ENCODE results near the gene RAB9A.
"Not testable (repeated sequence)": the region's sequence is repeated elsewhere in the genome, so short reads cannot be mapped to it uniquely, and the experiment has no call there.

The RAB9A gene

GRCh38 chrX:13688958-13689740 is at the start of gene RAB9A:
RAB9A (plus strand) TSS chrX:13689128; CDS start chrX:13708747, 19,619 bp downstream.
- peak; percentile 69 to 76 (median 73) for DNase-seq (ENCODE audit: low read depth in 2 of 3, low spot score in 1 of 3)

GRCh38 chrX:13641684-13642083 is 47.2 kb upstream of the RAB9A start:
- DNase-seq (ENCODE audit: low read depth in 2 of 3, low spot score in 1 of 3) = not testable (repeated sequence)

GRCh38 chrX:13645464-13646153 is 43.3 kb upstream of the RAB9A start:
- no peak for DNase-seq (ENCODE audit: low read depth in 2 of 3, low spot score in 1 of 3)

GRCh38 chrX:13646154-13646549 is 42.8 kb upstream of the RAB9A start:
- DNase-seq (ENCODE audit: low read depth in 2 of 3, low spot score in 1 of 3) = peak in 2 of 3 donors; percentile 20 to 37

- DNase-seq (ENCODE audit: low read depth in 2 of 3, low spot score in 1 of 3) = peak; percentile 24 to 47 (median 44)
These were observed 41.2 kb upstream of the RAB9A start for GRCh38 chrX:13647709-13648212.

- DNase-seq (ENCODE audit: low read depth in 2 of 3, low spot score in 1 of 3) = not testable (repeated sequence)
These were observed 40.6 kb upstream of the RAB9A start for GRCh38 chrX:13648336-13648735.

GRCh38 chrX:13649838-13650237 is 39.1 kb upstream of the RAB9A start:
- no peak for DNase-seq (ENCODE audit: low read depth in 2 of 3, low spot score in 1 of 3)

GRCh38 chrX:13650318-13650717 is 38.6 kb upstream of the RAB9A start:
- no peak for DNase-seq (ENCODE audit: low read depth in 2 of 3, low spot score in 1 of 3)

GRCh38 chrX:13651150-13651549 is 37.8 kb upstream of the RAB9A start:
- DNase-seq (ENCODE audit: low read depth in 2 of 3, low spot score in 1 of 3) = no peak

GRCh38 chrX:13652287-13652793 is 36.6 kb upstream of the RAB9A start:
- no peak for DNase-seq (ENCODE audit: low read depth in 2 of 3, low spot score in 1 of 3)

- DNase-seq (ENCODE audit: low read depth in 2 of 3, low spot score in 1 of 3) = peak; percentile 86 to 92 (median 87)
These were observed 35.9 kb upstream of the RAB9A start, which contains the start of gene TCEANC for GRCh38 chrX:13652850-13653693. TCEANC (plus strand) TSS chrX:13653141; CDS start chrX:13662509, 9,368 bp downstream.

GRCh38 chrX:13654116-13654515 is 34.8 kb upstream of the RAB9A start:
- DNase-seq (ENCODE audit: low read depth in 2 of 3, low spot score in 1 of 3) = no peak

- no peak for DNase-seq (ENCODE audit: low read depth in 2 of 3, low spot score in 1 of 3)
These were observed 33.3 kb upstream of the RAB9A start for GRCh38 chrX:13655674-13656073.

GRCh38 chrX:13658602-13659001 is 30.3 kb upstream of the RAB9A start:
- peak in 1 of 3 donors; percentile 37 for DNase-seq (ENCODE audit: low read depth in 2 of 3, low spot score in 1 of 3)

GRCh38 chrX:13659063-13659462 is 29.9 kb upstream of the RAB9A start:
- DNase-seq (ENCODE audit: low read depth in 2 of 3, low spot score in 1 of 3) = no peak

- DNase-seq (ENCODE audit: low read depth in 2 of 3, low spot score in 1 of 3) = no peak
These were observed 27.1 kb upstream of the RAB9A start for GRCh38 chrX:13661735-13662288.

GRCh38 chrX:13662355-13662791 is 26.6 kb upstream of the RAB9A start:
- no peak for DNase-seq (ENCODE audit: low read depth in 2 of 3, low spot score in 1 of 3)

GRCh38 chrX:13664020-13664419 is 24.9 kb upstream of the RAB9A start:
- no peak for DNase-seq (ENCODE audit: low read depth in 2 of 3, low spot score in 1 of 3)

GRCh38 chrX:13666836-13667235 is 22.1 kb upstream of the RAB9A start:
- no peak for DNase-seq (ENCODE audit: low read depth in 2 of 3, low spot score in 1 of 3)

- no peak for DNase-seq (ENCODE audit: low read depth in 2 of 3, low spot score in 1 of 3)
These were observed 21.0 kb upstream of the RAB9A start for GRCh38 chrX:13667919-13668318.
